ENCODE results near the gene MEIKIN.

Gene MEIKIN

GRCh38 chr5:131776450-131776849, 169.0 kb downstream of the MEIKIN start:
- no peak for FAIRE-seq

GRCh38 chr5:131774652-131775367, 170.7 kb downstream of the MEIKIN start:
- no peak for FAIRE-seq
- no peak for DNase-seq (ENCODE audit: insufficient read length, low spot score)

More at GRCh38 chr5:131776450-131776849, 169.0 kb downstream of the MEIKIN start:
- DNase-seq (ENCODE audit: insufficient read length, low spot score): no peak

- no peak for FAIRE-seq
- no peak for DNase-seq (ENCODE audit: insufficient read length, low spot score)
Observed at GRCh38 chr5:131773805-131774204, 171.7 kb downstream of the MEIKIN start.

- DNase-seq (ENCODE audit: insufficient read length, low spot score) (no peak), FAIRE-seq (no peak)
Observed at GRCh38 chr5:131771692-131772091, 173.8 kb downstream of the MEIKIN start.

- FAIRE-seq (no peak), DNase-seq (ENCODE audit: insufficient read length, low spot score) (no peak)
Observed at GRCh38 chr5:131769961-131770360, 175.5 kb downstream of the MEIKIN start.

GRCh38 chr5:131769336-131769735, 176.1 kb downstream of the MEIKIN start:
- no peak for FAIRE-seq
- DNase-seq (ENCODE audit: insufficient read length, low spot score): no peak

GRCh38 chr5:131767891-131768290, 177.6 kb downstream of the MEIKIN start:
- FAIRE-seq (no peak), DNase-seq (ENCODE audit: insufficient read length, low spot score) (no peak)

- DNase-seq (ENCODE audit: insufficient read length, low spot score) (no peak), FAIRE-seq (no peak)
Observed at GRCh38 chr5:131766689-131767088, 178.8 kb downstream of the MEIKIN start.

GRCh38 chr5:131765261-131765660, 180.2 kb downstream of the MEIKIN start:
- DNase-seq (ENCODE audit: insufficient read length, low spot score) (no peak), FAIRE-seq (no peak)

GRCh38 chr5:131763968-131764367, 181.5 kb downstream of the MEIKIN start:
- no peak for DNase-seq (ENCODE audit: insufficient read length, low spot score)
- FAIRE-seq: no peak

GRCh38 chr5:131760793-131761192, 184.7 kb downstream of the MEIKIN start:
- no peak for DNase-seq (ENCODE audit: insufficient read length, low spot score)
- FAIRE-seq: no peak

GRCh38 chr5:131759704-131760103, 185.8 kb downstream of the MEIKIN start:
- FAIRE-seq (no peak), DNase-seq (ENCODE audit: insufficient read length, low spot score) (no peak)

- no peak for DNase-seq (ENCODE audit: insufficient read length, low spot score)
Observed at GRCh38 chr5:131758520-131758900, 187.0 kb downstream of the MEIKIN start.

GRCh38 chr5:131757830-131758519, 187.5 kb downstream of the MEIKIN start:
- DNase-seq (ENCODE audit: insufficient read length, low spot score) (no peak), FAIRE-seq (no peak)

More at GRCh38 chr5:131758520-131758900, 187.0 kb downstream of the MEIKIN start:
- FAIRE-seq: no peak
